Activated T-cell treated with anti-CD3 and anti-CD28 coated beads for 48 hours (primary cell): ENCODE measurements around the gene VWA8.
"Not testable (repeated sequence)": the region's sequence is repeated elsewhere in the genome, so short reads cannot be mapped to it uniquely, and the experiment has no call there.

Experiments used
- DNase-seq: peaks from one replicate; pipeline ENCODE4 v3.0.0-alpha.2; 2020; ENCODE audit warnings: low read depth

VWA8 gene

DNA sequence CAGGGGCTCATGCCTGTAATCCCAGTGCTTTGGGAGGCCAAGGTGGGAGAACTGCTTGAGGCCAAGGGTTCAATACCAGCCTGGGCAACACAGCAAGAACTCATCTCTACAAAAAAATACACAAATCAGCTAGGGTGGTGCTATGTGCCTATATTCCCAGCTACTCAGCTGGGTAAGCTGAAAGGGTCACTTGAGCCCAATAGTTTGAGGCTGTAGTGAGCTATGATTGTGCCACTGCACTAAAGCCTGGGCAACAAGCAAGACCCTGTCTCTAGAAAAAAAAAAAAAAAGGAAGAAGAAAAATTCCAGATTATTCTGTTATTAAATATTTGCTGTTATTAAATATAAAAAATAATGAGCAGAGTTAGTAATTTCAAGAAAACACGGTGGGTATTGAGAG, 372.5 kb downstream of the VWA8 start:
- no peak for DNase-seq

DNA sequence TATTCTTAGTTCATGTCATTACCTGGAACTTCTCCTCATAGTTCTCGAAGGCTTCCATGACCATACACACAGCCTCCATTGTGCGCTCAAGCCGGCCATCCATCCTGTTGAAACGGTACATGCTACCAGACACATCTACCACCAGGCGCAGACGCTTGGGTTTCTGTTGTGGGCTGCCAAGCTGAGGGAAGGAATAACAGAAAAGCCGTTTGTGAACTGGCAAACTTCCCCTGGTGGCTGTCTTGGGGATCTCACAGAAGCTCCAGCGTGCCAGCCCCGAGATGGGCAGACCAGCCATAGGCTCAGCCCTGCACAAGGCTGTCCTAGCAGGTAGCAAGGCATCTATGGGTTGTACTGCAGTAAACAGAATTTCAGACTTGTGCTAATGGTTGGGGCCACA, 373.4 kb downstream of the VWA8 start:
- peak; percentile 6 for DNase-seq

DNA sequence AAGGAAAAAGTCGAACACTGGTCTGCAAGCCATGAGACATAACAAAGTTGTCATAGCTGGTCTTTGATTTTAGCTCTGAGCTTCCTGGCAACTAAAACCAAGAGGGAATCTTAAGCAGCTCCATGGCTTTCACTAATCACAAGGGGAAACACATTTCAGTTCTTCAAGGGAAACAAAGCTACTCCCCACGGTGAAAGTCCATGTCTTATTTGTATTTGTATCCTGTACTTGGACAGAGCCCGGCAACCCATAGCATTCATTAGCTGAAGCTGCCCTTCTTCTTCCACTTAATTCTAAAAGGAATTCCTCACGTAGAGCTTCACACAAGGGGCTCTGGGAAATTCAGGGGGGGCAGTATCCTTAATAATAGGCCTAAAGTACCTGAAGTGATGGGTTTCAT, 374.7 kb downstream of the VWA8 start:
- DNase-seq: no peak

DNA sequence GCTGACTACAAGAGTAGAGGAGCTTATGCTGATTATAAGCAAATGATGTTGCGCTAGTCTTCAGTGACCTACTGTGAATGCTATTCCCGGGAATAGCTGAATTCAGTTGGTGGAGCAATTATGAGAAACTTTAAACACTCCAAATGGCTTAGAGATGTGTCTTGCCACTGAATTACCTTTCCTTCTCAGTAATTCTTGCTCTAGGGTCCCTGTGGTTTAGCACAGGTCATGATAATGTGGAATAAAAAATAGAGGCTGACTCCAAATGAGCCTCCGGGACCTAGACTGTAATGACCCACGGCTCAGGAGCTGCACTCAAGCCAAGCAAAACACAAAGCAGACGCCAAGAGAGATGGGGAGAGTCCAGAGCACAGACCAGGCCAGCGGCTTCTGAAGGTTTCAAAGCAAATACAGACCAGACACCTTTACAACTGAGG, 378.9 kb downstream of the VWA8 start:
- no peak for DNase-seq

DNA sequence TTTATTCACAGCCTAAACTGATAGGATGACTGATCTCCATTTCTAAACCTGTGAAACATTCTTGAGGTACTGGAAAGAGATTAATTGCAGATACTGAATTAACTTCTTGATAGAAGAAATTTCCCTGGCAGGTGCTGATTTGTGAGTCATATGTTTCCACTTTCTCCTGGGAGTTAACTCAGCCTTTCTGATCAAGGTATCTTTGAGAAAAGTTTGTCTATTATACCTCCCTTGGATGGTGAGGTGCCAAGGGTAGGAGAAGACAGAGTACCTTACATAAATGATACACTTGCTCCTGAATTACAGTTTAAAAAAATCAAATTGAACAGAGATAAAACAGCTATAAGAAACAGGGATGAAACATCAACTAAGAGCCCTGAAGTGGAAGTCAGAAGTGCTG, 380.6 kb downstream of the VWA8 start:
- DNase-seq: no peak

DNA sequence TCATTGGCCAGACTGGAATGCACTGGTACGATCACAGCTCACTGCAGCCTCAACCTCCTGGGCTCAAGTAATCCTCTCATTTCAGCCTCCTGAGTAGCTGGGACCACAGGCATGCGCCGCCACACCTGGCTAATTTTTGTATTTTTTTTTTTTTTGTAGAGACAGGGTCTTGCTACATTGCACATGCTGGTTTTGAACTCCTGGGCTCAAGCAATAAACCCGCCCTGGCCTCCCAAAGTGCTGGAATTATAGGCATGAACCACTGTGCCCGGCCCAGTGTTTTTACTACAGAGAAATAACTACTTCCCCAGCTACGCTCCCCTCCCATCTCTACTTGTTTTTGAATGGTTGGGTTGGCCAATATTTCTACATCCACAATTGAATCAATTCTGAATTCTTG, 381.0 kb downstream of the VWA8 start:
- DNase-seq: no peak

DNA sequence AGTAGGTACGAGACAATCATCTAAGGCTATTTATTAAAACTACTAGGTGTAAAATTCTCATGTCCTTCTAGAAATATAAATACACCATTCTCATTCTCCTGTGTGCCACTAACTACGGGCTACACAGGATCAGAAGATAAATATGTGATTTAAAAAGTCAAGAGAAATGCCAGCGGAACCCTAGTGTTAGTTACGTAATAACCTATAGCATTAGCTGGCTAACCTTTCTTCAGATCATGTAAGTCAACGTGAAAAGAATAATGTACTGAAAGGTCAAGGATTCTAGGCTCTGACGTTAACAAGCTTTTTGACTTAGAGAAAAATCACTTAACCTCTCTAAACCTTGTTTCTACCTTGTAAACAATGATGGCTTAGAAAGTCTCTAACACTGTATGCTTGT, 381.7 kb downstream of the VWA8 start:
- no peak for DNase-seq

DNA sequence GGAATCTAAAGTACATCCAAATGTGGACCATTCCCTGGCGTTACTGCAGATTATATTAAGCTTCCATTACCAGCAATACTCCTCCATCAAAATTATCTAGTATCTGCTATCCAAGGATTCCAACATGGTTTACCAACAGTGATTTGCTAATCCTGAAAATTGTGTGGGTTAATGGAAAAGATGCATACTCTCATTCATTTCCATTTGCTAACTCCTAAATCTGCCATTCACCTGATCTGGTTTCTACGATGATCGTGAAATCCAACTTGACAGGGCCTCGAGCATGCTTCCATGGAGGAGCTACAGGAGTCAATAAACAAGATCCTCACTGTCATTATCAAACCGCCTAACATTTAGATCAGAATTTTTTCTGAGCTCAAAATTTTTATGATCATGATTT, 382.5 kb downstream of the VWA8 start:
- DNase-seq: no peak

DNA sequence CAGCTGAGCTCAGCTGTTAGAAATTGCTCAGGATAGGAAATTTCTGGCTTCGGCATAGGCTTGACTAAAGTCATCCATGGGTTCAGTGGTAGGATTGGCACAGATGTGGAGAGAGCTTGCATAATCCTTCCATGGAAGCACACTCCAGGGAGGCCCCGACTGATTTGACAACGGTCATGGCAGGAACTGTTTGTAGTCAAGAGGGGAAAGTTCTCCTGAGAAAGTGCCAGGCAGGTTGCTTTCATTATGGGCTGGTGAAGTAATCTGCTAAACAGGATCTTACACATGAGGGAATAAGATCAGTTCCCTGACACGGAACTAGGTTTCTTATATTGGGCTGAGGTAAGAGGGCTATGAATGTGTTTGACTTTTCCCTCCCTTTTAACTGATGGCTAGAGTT, 383.5 kb downstream of the VWA8 start:
- DNase-seq: no peak

DNA sequence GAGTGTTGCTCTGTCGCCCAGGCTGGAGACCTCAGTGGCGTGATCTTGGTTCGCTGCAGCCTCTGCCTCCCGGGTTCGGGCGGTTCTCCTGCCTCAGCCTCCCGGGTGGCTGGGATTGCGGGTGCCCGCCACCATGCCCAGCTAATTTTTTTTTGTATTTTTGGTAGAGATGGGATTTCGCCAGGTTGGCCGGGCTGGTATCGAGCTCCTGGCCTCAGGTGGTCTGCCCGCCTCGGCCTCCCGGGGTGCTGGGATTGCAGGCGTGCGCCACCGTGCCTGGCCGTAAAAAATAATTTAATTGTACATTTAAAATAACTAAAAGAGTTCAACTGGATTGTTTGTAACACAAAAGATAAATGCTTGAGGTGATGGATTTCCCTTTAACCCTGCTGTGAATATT, 387.3 kb downstream of the VWA8 start:
- not testable (repeated sequence) for DNase-seq

DNA sequence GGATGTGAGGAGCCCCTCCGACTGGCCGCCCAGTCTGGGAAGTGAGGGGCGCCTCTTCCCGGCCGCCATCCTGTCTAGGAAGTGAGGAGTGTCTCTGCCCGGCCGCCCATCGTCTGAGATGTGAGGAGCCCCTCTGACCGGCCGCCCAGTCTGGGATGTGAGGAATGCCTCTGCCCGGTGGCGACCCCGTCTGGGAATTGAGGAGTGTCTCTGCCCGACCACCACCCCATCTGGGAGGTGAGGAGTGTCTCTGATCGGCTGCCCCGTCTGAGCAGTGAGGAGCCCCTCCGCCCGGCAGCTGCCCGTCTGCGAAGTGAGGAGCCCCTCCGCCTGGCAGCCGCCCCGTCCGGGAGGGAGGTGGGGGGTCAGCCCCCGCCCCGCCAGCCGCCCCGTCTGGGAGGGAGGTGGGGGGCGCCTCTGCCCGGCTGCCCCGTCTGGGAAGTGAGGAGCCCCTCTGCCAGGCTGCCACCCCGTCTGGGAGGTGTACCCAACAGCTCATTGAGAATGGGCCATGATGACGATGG, 389.0 kb downstream of the VWA8 start:
- DNase-seq: not testable (repeated sequence)

DNA sequence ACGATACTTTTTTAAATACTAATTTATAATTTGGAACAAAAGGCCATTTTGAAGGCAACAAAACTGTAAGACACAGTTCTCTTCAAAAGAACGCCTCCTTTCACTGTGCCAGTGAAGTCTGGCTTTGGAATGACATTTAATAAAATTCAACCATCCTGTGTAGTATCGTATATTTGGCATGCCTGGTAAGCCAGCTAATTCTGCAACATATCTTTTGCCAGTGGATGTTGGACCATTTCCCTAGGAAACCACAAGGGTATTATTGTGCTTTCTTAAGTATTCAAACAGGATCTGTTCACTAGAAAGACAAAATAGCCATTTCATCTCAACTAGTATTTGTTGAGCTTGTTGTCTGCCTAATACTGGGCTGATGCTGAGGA, 391.9 kb downstream of the VWA8 start:
- DNase-seq: no peak

DNA sequence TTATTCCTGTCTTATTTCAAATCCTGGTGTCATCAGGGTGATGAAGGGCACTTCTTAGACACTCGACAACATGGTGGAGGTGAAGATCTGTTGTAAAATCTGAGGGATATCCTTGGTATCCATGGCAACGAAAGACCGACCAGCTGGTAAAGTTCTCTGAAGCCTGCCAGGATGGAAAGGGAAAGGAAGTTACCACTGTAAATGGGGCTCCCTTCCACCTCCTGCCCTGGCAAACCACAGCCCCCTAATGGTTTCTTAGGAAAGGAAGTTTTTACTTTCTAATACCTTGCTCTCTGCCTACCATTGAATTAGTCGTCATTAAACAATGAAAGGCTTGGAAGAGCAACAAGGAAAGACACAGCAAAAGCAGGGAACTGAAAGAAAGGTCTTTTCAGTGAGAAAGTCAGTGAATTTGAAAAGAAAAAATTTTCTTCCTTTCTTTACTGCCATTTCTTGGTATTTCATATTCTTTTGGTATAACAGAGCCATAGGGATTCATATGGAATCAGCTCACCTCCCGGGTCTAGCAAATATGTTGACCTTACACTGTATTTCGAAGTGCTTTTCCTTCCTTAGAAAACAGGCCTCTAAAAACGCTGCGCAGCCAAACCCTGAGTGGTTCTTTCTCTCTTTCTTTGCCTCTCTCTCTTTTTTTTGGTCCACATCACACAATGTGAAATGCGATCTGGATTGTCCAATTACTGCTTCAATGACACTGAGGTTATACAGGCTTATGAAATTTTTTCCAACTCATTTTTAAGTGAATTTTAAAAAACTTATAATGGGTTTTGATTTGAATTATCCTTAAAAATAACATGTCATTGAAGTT, 392.6 kb downstream of the VWA8 start:
- no peak for DNase-seq

DNA sequence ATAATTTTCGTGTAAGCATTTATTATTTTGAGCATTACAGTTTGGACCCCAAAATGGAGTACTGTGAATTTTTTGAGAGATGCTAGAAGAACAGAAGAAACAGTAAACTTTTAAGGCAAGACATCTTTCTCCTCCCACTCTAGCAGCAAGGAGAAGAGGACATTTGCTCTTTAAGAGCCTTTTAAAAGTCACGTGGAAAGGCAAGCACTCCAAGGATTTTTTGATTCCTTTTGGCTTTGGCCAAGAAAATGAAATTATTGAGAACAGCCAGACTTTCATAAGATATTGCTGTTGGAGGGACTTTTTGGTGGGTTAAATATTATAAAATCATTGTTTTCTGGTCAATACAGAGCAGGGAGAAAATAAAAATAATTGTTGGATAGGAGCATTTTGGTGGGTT, 393.5 kb downstream of the VWA8 start:
- no peak for DNase-seq

DNA sequence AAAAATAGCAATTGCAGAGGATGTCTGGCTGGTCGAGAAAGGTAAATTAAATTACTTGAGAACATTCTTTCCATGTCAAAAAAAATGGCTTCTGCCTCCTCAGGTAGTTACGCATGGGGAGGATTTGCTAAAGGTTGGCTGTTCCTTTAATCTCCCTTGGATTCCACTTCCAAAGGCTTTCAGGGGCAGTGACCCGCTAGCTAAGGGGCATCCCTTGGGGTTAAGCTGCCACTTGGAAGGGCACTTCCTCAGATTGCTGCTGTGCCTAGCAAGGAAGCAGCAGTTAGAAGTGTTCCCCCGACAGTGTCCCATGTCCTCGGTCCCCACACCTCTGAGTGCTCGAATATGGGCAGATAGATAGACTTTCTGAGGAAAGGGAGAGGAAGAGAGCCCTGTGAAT, 395.1 kb downstream of the VWA8 start:
- DNase-seq: no peak

DNA sequence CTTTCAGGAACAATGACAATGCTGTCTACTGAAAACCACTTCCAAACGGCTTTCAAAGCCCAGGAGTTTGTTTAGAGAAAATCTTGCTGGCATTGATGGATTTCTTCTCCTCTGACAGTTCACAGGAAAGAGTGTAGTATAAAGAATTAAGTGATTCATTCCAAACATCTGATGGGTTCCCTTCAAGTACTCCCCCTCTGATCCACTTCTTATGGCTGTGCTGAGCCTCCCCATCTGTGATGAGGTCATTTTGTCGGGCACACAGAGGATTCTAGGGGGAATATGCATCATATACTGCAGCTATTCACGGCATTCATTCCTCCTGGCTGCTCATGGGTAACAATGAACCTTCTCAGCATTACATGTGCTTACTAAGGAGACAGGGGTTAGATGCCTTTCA, 395.7 kb downstream of the VWA8 start:
- DNase-seq: no peak

DNA sequence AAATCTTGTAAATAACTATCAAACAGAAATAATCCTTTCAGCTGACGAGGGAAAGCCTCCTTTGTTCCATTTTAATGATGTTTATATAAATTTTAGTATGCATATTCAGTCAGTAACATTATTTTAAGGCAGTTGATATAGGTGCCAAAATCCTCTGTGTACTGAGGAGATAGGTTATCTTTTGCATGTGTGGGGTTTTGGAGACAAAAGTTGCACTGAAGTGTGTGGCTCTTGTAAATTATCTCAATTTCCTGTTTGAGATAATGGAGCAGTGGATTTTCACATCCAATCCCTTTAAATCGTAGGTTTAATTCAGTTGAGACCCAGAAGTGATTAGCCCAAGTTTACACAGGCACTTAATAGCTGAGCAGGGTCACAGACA, 396.9 kb downstream of the VWA8 start:
- no peak for DNase-seq

DNA sequence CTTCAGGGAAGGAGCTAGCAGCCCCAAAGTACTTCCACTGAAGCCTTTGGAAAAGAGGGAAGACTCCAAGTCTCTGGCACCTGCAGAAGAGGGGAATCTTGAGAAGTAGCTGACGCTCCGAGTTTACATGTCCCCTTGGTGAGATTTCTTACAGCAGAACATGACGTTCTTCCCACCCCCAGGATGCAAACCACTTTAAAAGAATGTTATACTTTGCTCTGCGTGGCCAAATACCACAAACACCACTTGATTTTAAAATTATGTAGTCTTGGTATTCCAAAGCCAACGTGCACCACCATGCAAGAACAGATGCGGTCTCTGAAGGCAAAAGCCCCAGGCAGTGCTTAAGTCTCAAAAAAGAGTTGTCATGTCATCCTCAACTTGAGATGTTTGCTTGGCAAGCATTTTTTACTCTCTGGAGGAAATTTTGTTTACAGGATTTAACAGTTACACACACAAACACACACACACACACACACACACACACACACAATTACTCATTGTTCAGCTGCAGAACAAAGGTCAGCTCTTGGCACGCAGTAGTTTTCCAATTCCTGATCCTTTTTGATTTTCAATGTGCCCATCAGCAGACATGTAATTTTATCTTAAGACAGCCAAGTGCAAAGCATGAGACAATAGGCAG, 397.4 kb downstream of the VWA8 start:
- no peak for DNase-seq

DNA sequence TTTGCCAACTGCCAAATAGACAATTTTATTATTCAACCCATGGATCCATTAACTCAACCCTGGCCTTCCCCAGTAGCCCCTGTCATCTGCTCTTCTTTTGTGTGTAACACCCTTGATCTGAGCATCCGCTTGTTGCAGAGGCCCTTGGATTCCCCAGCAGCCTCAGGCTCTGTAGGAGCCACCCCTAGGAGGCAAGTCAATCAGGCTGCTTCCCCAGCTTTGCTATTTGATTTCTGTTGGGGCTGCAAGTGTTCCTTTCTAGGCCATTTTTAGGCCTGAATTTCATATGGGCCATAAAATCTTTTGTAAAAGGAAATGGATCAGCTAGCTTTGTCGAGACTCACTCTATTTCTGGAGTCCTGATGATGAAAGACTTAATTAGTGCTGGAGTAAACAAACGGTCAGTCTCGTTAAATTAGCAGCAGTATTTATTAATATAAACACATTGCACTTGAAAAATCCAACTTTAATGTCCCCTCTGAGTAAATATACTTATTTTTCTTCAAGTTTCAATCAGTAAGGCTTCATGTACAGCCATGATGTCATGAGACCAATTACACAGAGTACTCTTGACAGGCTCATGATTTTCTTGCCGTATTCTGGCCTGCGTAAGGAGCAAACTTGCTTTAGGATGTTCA, 398.2 kb downstream of the VWA8 start:
- no peak for DNase-seq

DNA sequence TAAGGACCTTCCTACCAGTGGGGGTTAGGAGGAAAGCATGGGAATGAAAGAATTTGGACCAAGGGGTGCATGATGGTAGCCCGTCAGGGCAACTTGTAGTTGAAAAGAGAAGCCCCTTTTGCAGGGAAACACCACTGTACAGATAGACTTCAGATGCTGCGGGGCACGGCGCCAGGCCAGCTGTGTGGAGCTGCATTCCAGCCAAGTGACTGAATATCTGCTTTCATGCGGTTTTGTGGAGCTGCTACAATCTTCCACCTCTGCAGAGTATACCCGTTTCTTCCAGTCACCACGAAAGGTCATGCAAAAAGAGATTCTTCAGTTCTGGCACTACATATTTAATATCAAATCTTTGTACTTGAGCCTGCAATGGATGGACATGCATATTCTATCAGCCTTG, 398.8 kb downstream of the VWA8 start:
- no peak for DNase-seq

DNA sequence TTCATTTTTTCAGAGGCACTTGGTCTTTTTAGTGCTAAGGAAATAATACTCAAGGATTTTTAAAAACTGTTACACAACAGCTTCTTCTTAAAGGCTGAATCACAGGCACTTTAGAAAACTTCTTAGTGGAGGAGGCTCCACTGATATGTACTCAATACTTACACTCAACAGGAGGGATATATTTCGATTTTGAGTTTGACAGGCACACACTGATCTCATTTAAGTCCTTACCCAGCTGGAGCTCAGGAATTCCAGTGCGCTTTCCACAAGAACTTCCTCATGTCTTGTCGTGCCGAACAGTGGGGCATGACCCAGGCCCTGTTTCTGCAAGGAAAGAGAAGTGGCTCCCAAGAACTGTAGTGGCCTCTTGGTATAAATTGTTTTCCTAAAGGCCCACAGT, 399.7 kb downstream of the VWA8 start:
- no peak for DNase-seq

DNA sequence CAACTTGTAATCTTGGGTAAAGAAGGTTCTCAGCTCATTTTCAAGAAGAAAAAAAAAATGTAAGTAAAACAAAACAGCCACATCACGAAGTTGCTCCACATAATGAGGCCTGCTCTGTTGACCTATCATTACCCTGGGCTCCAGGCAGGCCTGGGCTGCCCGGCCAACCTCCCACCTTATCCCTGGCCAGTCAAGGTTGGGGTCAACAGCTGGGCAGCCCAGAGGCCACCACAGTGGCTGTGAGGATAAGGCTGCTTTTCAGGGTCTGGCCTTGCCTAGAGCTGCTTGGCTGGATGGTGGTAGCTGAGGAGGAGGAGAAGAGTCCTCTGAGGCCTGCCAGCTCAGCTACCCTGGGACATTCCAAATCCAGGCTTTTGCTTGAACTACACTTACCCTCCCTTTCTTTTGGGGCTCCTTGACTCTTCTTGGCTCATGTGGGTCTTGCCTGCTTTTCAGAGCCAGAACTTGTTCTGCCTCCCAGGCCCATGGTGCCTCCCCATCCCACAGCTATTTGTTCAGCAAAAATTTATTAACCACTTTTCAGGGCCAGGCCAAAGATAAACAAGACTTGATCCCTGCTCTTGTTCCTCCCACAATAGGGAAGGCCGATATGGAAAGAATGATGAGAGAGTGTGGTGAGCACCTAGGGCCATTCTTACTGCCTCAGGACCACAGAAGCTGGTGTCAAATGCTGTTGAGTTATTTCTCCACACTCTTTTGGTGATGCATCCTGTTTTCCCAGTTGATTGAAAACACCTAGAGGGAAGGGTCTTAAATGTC, 401.9 kb downstream of the VWA8 start:
- DNase-seq: no peak
